Measurements from ENCODE around the gene MLLT11.

- TF ChIP-seq CTCF (IDR thresholded peaks at IDR 0.05; ENCODE audit: poor library complexity) (no peak), EZH2 (IDR thresholded peaks at IDR 0.05; ENCODE audit: borderline replicate concordance) (no peak), EZH2phosphoT487 (IDR thresholded peaks at IDR 0.05; ENCODE audit: low read depth, severe bottlenecking, unreplicated experiment) (no peak)
Measured at GRCh38 chr1:151011154-151011850, 48.9 kb upstream of the MLLT11 start.
